GM15510 (cell line): ENCODE data around the gene GSTO2.

Source experiments
- POLR2A ChIP-seq: IDR thresholded peaks from 3 replicates; pipeline ENCODE4 v1.6.1; 2011; ENCODE audit warnings: borderline replicate concordance; ENCODE audit not compliant: insufficient read length; ENCODE audit errors: extremely low read depth

Gene GSTO2

GRCh38 chr10:104268713-104269645 lies at the start of gene GSTO2:
Gene GSTO2 (plus strand): TSS chr10:104269184. CDS start chr10:104274916, 5,732 bp downstream.
- peak; percentile 89 for TF ChIP-seq POLR2A

- no peak for TF ChIP-seq POLR2A
Measured at GRCh38 chr10:104220522-104220921, 48.5 kb upstream of the GSTO2 start.

- no peak for TF ChIP-seq POLR2A
Measured at GRCh38 chr10:104223304-104223703, 45.7 kb upstream of the GSTO2 start.

GRCh38 chr10:104230490-104230889 lies 38.5 kb upstream of the GSTO2 start:
- no peak for TF ChIP-seq POLR2A

- TF ChIP-seq POLR2A = no peak
Measured at GRCh38 chr10:104231784-104232612, 37.0 kb upstream of the GSTO2 start, which contains the start of gene CFAP43. Gene CFAP43 (minus strand): TSS chr10:104232364. CDS start chr10:104232246, 118 bp downstream.

DNA sequence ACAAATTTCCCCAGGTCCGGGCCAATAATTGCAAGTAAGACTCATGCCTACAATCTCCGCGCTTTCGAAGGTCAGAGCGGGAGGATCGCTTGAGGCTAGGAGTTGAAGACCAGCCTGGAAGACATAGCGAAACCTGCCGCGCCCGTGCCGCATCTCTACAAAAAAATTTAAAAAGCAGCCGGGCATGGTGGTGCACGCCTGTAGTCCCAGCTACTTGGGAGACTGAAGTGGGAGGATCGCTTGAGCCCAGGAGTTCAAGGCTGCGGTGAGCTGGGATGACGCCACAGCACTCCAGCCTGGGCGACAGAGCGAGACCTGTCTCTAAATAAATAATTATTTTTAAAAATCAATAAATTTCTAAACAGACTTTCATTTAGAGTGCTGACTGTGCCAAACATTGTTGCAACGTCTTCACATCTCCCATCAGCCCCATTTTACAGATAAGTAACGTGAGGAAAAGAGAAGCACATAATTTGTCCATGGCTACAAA lies 36.3 kb upstream of the GSTO2 start:
- TF ChIP-seq POLR2A = no peak

DNA sequence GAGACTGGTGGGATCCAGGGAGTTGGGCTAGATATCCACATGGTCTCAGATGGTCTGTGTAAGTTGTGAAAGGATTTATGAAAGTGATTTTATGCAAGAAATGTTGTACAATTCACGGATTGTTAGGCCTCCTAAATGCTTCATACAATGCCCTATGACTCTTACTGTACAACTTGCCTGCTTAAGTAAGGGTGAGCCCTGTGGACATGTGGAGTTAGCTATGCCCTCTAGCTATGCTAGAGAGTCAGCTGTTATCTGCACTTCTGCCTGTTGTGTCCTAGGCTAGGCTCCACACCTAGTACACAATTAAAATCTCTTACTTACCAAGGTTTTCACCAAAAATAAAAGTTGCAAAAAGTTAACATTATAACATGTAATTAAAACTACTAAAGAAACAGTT lies 35.2 kb upstream of the GSTO2 start:
- no peak for TF ChIP-seq POLR2A

DNA sequence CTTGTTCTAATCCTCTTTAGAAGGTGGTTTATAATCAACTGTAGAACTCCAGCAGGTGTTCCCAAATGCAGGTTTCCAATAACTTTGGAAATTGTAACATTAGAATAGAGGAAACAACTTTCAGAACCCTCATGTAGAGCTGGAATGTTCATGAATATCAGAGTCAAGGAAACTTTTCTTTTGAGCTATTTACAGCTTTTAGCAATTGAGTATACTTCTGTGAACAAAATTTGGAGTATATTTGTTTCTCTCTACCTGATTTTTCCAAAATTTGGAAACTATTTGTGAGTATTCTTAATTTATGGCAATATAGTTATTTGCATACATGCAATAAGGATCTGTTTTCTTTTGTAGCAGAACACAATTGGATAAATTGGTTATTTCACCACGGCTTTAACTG lies 34.0 kb upstream of the GSTO2 start:
- TF ChIP-seq POLR2A = no peak

- TF ChIP-seq POLR2A = no peak
Measured at GRCh38 chr10:104235801-104236200, 33.2 kb upstream of the GSTO2 start.

DNA sequence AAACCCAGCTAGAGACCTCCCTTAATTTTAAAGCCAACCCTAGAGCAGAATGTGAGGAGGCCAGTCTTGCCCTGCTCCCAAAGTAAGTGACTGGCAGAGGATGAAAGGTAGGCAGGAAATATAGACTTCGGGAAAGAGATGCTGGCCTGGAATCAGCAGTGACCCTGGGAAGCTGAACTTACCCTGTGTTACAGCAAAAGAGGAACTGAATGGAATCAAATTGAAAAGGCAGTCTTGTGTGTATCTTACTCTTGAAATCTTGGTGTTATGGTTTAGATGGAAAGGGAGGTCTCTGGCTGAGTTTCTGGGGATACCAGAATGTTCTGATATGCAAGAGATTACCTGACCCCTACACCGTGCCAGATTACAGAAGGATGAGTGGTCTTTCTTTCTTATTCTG lies 28.9 kb upstream of the GSTO2 start:
- TF ChIP-seq POLR2A = no peak

- no peak for TF ChIP-seq POLR2A
Measured at GRCh38 chr10:104242545-104242944, 26.4 kb upstream of the GSTO2 start.

DNA sequence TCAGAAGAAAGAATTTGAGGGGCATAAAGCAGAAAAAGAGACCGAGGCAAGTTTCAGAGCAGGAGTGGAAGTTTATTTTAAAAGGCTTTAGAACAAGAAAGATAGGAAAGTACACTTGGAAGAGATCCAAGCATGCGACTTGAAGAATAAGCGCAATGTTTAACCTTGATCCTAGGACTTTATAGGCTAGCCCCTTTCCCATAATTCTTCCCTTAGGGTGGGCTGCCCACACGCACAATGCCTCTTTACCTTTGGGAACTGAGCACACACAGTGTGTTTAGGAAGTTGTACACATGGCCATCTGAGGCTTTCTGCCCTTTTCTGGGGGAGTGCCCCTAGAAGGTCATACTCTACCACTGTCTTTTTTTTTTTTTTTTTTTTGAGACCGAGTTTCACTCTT lies 25.5 kb upstream of the GSTO2 start:
- TF ChIP-seq POLR2A = no peak

DNA sequence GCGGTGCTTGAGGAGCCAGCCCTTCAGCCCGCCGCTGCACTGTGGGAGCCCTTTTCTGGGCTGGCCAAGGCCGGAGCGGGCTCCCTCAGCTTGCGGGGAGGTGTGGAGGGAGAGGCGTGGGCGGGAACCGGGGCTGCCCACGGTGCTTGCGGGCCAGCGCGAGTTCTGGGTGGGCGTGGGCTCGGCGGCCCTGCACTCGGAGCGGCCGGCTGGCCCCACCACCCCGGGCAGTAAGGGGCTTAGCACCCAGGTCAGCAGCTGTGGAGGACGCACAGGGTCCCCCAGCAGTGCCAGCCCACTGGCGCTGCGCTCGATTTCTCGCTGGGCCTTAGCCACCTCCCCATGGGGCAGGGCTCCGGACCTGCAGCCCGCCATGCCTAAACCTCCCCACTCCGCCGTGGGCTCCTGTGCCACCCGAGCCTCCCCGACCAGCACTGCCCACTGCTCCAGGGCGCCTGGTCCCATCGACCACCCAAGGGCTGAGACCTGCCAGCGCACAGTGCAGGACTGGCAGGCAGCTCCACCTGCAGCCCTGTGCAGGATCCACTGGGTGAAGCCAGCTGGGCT lies 23.8 kb upstream of the GSTO2 start:
- no peak for TF ChIP-seq POLR2A

DNA sequence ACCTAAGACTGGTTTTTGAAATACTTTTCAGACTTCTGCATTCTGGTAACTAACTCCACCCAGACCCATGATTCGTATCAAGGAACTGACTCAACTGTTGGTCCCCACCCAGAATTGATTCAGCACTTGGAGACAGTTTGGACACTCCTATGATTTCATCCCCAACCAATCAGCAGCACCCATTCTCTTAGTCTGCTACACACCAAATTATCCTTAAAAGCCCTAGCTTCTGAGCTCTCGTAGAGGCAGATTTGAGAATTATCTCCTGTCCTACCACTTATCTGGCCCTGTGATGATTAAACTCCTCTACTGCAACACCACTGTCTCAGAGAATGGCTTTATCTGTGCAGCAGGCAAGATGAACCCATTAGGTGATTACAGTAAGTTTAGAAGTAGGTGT lies 22.0 kb upstream of the GSTO2 start:
- no peak for TF ChIP-seq POLR2A
